Measurements from ENCODE around the gene ELAVL3.
"Not testable (repeated sequence)": the region's sequence is repeated elsewhere in the genome, so short reads cannot be mapped to it uniquely, and the experiment has no call there.

ELAVL3 gene

GRCh38 chr19:11414544-11414943 is 66.3 kb downstream of the ELAVL3 start:
- in situ Hi-C loops (cut with MboI; ENCODE audit: low sequenced_read_pairs): no loop called here

- in situ Hi-C loops (cut with MboI; ENCODE audit: low sequenced_read_pairs): no loop called here
Measured at GRCh38 chr19:11410682-11411081, 70.2 kb downstream of the ELAVL3 start.

- in situ Hi-C loops (cut with MboI; ENCODE audit: low sequenced_read_pairs): no loop called here
Measured at GRCh38 chr19:11408591-11408990, 72.3 kb downstream of the ELAVL3 start.

GRCh38 chr19:11406703-11407236 is 74.1 kb downstream of the ELAVL3 start:
- in situ Hi-C loops (cut with MboI; ENCODE audit: low sequenced_read_pairs): not testable (repeated sequence)

GRCh38 chr19:11405846-11406643 is 74.8 kb downstream of the ELAVL3 start:
- in situ Hi-C loops (cut with MboI; ENCODE audit: low sequenced_read_pairs): no loop called here

- in situ Hi-C loops (cut with MboI; ENCODE audit: low sequenced_read_pairs): no loop called here
Measured at GRCh38 chr19:11404588-11405222, 76.1 kb downstream of the ELAVL3 start.

- in situ Hi-C loops (cut with MboI; ENCODE audit: low sequenced_read_pairs): no loop called here
Measured at GRCh38 chr19:11401808-11402543, 78.9 kb downstream of the ELAVL3 start.
